Measurements from ENCODE around the gene FBXW8.

The FBXW8 gene

DNA sequence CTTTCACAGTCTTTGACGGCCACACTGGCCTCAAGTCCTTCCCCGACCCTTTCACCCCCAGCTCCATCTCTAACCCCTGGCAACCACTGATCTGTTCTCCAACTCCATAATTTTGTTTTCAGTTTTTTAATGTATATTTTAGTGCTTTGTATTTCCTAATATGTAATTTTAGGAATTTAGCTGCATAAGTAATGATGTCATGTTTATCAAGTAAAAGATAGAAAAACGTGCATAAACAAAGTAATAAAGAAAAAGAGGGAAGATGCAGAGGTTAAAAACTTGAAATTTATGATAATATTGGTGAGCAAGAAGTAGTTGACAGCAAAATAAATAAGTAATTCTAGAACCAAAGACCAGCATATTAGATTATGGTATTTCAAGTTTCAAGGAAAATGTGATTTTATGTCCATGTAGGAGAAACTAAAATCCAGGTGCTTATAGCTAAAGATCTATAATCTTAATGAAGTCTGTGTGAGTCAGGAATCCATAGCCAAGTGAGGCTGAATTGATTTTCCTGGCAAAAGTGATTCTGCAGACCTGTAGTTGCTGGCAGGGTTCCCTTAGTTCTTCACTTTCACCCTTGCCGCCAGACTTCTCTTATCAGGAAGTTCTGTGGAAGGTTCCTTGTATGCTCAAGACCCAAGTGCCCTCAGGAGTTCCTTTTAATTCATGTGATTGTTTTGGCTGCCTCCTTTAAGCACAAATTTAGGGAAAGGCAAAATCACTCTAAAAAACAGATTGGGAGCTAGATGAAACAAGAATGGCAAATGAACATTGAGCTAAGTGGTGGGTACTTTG, 24.4 kb downstream of the FBXW8 start:
- no peak for TF ChIP-seq TAF1 (IDR thresholded peaks at IDR 0.05; ENCODE audit: borderline replicate concordance, insufficient read depth, low read length)

DNA sequence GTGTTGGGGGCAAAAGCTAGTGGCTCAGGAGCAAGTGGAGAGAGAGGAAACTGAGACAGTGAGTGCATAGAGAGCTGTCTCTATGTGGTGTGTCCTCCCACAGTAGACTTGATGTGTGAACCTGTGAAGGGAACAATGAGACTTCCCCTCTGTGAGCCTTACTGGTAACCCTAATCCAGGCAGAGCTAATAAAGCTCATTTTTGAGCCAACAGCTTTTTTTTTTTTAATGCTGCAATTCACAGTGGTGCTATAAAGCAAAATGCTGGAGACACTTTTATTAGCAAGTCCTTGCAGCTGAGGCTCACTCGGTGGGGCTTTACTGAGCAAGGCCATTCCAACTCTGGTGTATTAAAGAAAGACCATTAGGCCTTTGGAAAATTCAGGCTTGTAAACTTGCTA, 26.9 kb downstream of the FBXW8 start:
- no peak for TF ChIP-seq SIN3A (IDR thresholded peaks at IDR 0.05; ENCODE audit: borderline replicate concordance, insufficient read depth, low read length)
- TF ChIP-seq, protein P1, sequence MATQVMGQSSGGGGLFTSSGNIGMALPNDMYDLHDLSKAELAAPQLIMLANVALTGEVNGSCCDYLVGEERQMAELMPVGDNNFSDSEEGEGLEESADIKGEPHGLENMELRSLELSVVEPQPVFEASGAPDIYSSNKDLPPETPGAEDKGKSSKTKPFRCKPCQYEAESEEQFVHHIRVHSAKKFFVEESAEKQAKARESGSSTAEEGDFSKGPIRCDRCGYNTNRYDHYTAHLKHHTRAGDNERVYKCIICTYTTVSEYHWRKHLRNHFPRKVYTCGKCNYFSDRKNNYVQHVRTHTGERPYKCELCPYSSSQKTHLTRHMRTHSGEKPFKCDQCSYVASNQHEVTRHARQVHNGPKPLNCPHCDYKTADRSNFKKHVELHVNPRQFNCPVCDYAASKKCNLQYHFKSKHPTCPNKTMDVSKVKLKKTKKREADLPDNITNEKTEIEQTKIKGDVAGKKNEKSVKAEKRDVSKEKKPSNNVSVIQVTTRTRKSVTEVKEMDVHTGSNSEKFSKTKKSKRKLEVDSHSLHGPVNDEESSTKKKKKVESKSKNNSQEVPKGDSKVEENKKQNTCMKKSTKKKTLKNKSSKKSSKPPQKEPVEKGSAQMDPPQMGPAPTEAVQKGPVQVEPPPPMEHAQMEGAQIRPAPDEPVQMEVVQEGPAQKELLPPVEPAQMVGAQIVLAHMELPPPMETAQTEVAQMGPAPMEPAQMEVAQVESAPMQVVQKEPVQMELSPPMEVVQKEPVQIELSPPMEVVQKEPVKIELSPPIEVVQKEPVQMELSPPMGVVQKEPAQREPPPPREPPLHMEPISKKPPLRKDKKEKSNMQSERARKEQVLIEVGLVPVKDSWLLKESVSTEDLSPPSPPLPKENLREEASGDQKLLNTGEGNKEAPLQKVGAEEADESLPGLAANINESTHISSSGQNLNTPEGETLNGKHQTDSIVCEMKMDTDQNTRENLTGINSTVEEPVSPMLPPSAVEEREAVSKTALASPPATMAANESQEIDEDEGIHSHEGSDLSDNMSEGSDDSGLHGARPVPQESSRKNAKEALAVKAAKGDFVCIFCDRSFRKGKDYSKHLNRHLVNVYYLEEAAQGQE (IDR thresholded peaks at IDR 0.05; ENCODE audit: insufficient read depth in 1 of 2, low read depth in 2 of 2, low read length in 2 of 2): no peak
- TF ChIP-seq TAF1 (IDR thresholded peaks at IDR 0.05; ENCODE audit: borderline replicate concordance, insufficient read depth, low read length): no peak
- no peak for TF ChIP-seq POLR2AphosphoS5 (IDR thresholded peaks at IDR 0.05; ENCODE audit: low read depth, low read length)
- no peak for TF ChIP-seq FOXP2 (optimal IDR thresholded peaks at IDR 0.05; ENCODE audit: borderline replicate concordance, extremely low read depth, extremely low read length, insufficient read depth)

DNA sequence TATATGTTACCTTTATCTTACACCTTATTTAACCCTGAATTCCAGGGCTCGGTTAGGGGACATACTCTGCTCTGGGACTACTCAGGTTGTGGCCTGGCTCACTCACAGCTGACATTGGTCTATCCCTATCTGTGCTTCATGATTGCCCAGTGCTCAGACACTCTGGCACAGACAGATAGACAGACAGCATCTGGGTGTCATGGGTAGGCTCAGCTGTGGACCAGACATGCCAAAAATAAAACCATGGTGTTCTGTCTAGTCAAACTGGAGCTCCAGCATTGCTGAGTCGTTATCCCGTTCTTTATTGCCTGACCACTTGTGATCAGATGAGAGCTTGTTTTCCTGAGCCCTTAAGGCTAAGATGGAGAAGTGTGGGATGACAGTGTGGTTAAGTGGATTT, 29.0 kb downstream of the FBXW8 start:
- TF ChIP-seq SIN3A (IDR thresholded peaks at IDR 0.05; ENCODE audit: borderline replicate concordance, insufficient read depth, low read length): no peak
- TF ChIP-seq, protein P1 (IDR thresholded peaks at IDR 0.05; ENCODE audit: insufficient read depth in 1 of 2, low read depth in 2 of 2, low read length in 2 of 2): no peak
- no peak for TF ChIP-seq TAF1 (IDR thresholded peaks at IDR 0.05; ENCODE audit: borderline replicate concordance, insufficient read depth, low read length)
- TF ChIP-seq POLR2AphosphoS5 (IDR thresholded peaks at IDR 0.05; ENCODE audit: low read depth, low read length): no peak
- TF ChIP-seq FOXP2 (optimal IDR thresholded peaks at IDR 0.05; ENCODE audit: borderline replicate concordance, extremely low read depth, extremely low read length, insufficient read depth): no peak

DNA sequence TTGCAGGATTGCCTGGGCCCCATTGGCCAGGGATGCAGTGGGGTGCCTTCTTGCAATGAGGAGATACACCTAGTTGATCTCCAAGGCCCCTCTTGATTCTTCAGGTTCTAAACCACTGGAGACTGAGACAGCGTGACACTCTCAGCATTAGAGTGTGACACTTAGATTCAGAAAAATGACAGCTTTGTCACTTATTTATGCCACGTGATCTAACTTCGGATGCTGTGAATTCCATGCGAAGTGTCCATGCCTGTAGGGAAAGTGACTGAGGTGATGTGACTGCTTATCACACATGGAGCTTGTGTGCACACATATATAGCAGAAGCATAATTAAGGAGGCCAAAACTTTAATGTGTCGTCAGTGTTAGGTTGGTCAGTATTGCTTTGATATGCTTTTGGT, 30.4 kb downstream of the FBXW8 start:
- no peak for TF ChIP-seq POLR2AphosphoS5 (IDR thresholded peaks at IDR 0.05; ENCODE audit: low read depth, low read length)
- TF ChIP-seq, protein P1 (IDR thresholded peaks at IDR 0.05; ENCODE audit: insufficient read depth in 1 of 2, low read depth in 2 of 2, low read length in 2 of 2): no peak
- TF ChIP-seq SIN3A (IDR thresholded peaks at IDR 0.05; ENCODE audit: borderline replicate concordance, insufficient read depth, low read length): no peak
- no peak for TF ChIP-seq FOXP2 (optimal IDR thresholded peaks at IDR 0.05; ENCODE audit: borderline replicate concordance, extremely low read depth, extremely low read length, insufficient read depth)
- no peak for TF ChIP-seq TAF1 (IDR thresholded peaks at IDR 0.05; ENCODE audit: borderline replicate concordance, insufficient read depth, low read length)

DNA sequence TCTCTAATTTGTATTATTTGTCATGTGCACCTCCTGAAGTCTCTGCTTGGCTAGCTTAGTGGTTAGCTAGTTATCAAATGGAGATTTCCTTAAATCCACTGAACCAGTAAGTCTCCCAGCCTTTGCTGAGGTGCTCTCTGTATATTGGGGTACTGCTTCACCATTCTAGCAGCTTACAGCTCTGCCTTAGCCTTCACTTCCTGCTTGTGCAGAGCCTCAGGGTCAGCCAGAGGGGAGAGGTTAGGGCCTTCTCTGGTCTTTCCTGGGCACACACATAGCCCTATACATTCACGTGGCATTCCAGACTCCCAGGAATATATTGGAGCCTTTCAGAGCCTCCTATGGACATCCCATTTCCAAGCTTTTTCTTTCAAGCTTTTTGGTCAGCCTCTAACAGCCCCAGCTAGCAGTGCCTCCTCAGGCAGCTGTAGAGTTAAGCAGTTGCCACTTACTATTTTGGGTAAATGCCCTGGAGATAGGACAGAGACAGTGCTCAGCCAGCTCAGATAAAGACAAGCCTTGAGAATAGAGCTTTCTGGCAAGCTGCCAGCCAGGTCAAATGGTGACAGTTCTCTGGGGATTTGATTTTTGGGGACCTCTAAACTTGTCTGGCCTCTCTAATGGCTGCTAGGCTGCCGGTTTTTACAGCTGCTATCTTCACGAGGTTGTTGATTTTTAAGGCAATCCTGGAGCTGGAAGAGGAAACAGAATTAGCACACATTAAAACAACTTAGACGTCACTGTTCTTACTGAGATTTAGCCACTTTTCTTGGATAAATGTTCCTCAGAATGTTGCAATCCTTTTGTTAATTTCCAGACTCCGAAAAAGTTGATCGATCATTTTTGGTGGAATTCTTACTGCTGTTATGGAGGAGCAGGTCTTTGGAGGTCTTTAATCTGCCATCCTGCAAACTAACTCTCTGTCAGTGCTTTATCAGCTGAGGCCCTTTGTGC, 32.9 kb downstream of the FBXW8 start:
- TF ChIP-seq POLR2AphosphoS5 (IDR thresholded peaks at IDR 0.05; ENCODE audit: low read depth, low read length) (no peak), SIN3A (IDR thresholded peaks at IDR 0.05; ENCODE audit: borderline replicate concordance, insufficient read depth, low read length) (no peak), TAF1 (IDR thresholded peaks at IDR 0.05; ENCODE audit: borderline replicate concordance, insufficient read depth, low read length) (no peak), FOXP2 (optimal IDR thresholded peaks at IDR 0.05; ENCODE audit: borderline replicate concordance, extremely low read depth, extremely low read length, insufficient read depth) (no peak)
- TF ChIP-seq, protein P1 (IDR thresholded peaks at IDR 0.05; ENCODE audit: insufficient read depth in 1 of 2, low read depth in 2 of 2, low read length in 2 of 2): no peak
